ENCODE data around the gene BBS2. TPM values are rescaled to one million over a fixed set of nuclear protein-coding genes. Genes with fewer than 3 reads are reported as not detected.

Gene BBS2
- total RNA-seq, 2 experiments from 2014 or later = 16.1 to 17.6 TPM

- Mint-ChIP-seq H3K9me3 (no peaks in the 10 kb centered on the region), H3K36me3 (ENCODE audit: low read depth) (no peaks in the 10 kb centered on the region), H3K27me3 (peaks cover 3% of the 10 kb centered on the region), H3K4me3 (no peak overlapping the region), H3K4me1 (ENCODE audit: low read depth) (no peaks in the 10 kb centered on the region), H3K27ac (no peak overlapping the region)
- intact Hi-C loops (cut with micrococcal nuclease) = no loop called here
- no peak for DNase-seq
- ATAC-seq = no peak
- POLR2A ChIA-PET = no interaction called here
- TF ChIP-seq, protein P1, sequence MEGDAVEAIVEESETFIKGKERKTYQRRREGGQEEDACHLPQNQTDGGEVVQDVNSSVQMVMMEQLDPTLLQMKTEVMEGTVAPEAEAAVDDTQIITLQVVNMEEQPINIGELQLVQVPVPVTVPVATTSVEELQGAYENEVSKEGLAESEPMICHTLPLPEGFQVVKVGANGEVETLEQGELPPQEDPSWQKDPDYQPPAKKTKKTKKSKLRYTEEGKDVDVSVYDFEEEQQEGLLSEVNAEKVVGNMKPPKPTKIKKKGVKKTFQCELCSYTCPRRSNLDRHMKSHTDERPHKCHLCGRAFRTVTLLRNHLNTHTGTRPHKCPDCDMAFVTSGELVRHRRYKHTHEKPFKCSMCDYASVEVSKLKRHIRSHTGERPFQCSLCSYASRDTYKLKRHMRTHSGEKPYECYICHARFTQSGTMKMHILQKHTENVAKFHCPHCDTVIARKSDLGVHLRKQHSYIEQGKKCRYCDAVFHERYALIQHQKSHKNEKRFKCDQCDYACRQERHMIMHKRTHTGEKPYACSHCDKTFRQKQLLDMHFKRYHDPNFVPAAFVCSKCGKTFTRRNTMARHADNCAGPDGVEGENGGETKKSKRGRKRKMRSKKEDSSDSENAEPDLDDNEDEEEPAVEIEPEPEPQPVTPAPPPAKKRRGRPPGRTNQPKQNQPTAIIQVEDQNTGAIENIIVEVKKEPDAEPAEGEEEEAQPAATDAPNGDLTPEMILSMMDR (IDR thresholded peaks at IDR 0.05) = no peak
- CTCF ChIA-PET = interaction anchor here (1.2 to 1.7 kb wide), 3 partner anchors 9 to 40 kb away, joined by 4 read pairs; no protein-coding TSS in a partner anchor
These were observed 11.0 kb upstream of the BBS2 start for GRCh38 chr16:56530872-56531271.

DNA sequence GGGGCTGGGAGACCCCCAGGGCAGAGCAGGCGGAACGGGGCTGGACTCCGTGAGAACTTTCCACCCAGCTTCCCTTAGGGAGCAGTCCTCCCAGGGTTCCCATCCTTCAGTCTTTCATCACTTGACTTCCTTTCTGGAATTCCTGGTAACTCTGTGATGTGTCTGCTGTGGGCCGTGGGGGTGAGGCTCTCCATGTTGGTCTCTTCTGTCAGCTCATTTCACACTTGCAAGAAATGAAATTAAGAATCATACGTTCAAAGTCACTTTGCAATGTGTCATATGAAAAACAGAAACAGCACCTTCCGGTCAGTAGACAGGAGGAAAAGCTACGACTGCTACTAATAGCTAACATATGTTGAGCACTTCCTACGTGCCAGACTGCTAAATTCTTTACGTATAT lies 5.4 kb upstream of the BBS2 start:
- ChIA-PET POLR2A (no interaction called here), CTCF (interaction anchor here (0.8 kb wide), 1 partner anchor 11 kb away, joined by 3 read pairs; no protein-coding TSS in a partner anchor)
- Mint-ChIP-seq H3K9me3 (no peaks in the 10 kb centered on the region), H3K27me3 (no peaks in the 10 kb centered on the region), H3K4me1 (ENCODE audit: low read depth) (peaks cover 5% of the 10 kb centered on the region), H3K27ac (no peak overlapping the region), H3K36me3 (ENCODE audit: low read depth) (no peaks in the 10 kb centered on the region), H3K4me3 (no peak overlapping the region)
- no peak for DNase-seq
- TF ChIP-seq, protein P1 (IDR thresholded peaks at IDR 0.05) = no peak
- ATAC-seq = no peak
- intact Hi-C loops (cut with micrococcal nuclease) = no loop called here

- peak overlapping the region; percentile 49 for H3K27ac Mint-ChIP-seq
- POLR2A ChIA-PET = interaction anchor here (0.9 to 1.3 kb wide), 3 partner anchors 14 to 60 kb away, joined by 3 read pairs; no protein-coding TSS in a partner anchor
These were observed 390 bp upstream of the BBS2 start for GRCh38 chr16:56520251-56520577.

DNA sequence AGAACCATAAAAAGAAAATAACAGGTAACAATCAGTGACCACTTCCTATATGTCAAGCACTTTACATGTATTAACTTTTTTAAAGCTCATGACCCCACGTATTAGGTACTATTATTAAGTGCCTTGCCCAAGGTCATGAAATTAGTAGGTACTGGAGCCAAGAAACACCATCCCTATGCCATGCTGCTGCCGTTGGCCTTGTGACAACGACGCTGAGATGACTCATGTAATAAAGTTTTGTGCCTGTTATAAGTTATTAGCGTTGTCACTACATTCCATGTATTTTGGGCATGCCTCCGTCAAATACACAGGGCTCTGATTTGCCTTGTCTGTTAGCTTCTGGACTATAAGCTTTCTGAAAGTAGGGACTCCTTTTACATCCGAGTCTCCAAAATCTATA lies 1.4 kb downstream of the BBS2 start:
- ATAC-seq (no peak), DNase-seq (no peak)
- TF ChIP-seq, protein P1 (IDR thresholded peaks at IDR 0.05) = no peak
- Mint-ChIP-seq H3K27ac (no peak overlapping the region), H3K4me1 (ENCODE audit: low read depth) (peaks cover 45% of the 10 kb centered on the region), H3K27me3 (no peaks in the 10 kb centered on the region), H3K4me3 (peak overlapping the region; percentile 78), H3K36me3 (ENCODE audit: low read depth) (no peaks in the 10 kb centered on the region), H3K9me3 (no peaks in the 10 kb centered on the region)
- ChIA-PET CTCF (interaction anchor here (1.0 to 2.2 kb wide), 4 partner anchors 58 to 184 kb away, joined by 3 to 11 read pairs (median 7); no protein-coding TSS in a partner anchor), POLR2A (interaction anchor here (0.7 kb wide), 1 partner anchor 11 kb away, joined by 4 read pairs; no protein-coding TSS in a partner anchor)
- intact Hi-C loops (cut with micrococcal nuclease) = no loop called here

More at GRCh38 chr16:56520251-56520577, 390 bp upstream of the BBS2 start:
- Mint-ChIP-seq H3K4me1 (ENCODE audit: low read depth) (peaks cover 30% of the 10 kb centered on the region), H3K4me3 (peak overlapping the region; percentile 78), H3K9me3 (no peaks in the 10 kb centered on the region), H3K27me3 (no peaks in the 10 kb centered on the region), H3K36me3 (ENCODE audit: low read depth) (no peaks in the 10 kb centered on the region)
- peak; percentile 6 for ATAC-seq
- intact Hi-C loops (cut with micrococcal nuclease) = no loop called here
- CTCF ChIA-PET = interaction anchor here (3.1 kb wide), 1 partner anchor 182 kb away, joined by 9 read pairs; no protein-coding TSS in a partner anchor
- TF ChIP-seq, protein P1 (IDR thresholded peaks at IDR 0.05) = no peak
- no peak for DNase-seq

- Mint-ChIP-seq H3K27ac (no peak overlapping the region), H3K27me3 (no peaks in the 10 kb centered on the region), H3K4me1 (ENCODE audit: low read depth) (peaks cover 48% of the 10 kb centered on the region), H3K4me3 (no peak overlapping the region), H3K9me3 (no peaks in the 10 kb centered on the region), H3K36me3 (ENCODE audit: low read depth) (no peaks in the 10 kb centered on the region)
- TF ChIP-seq, protein P1 (IDR thresholded peaks at IDR 0.05) = no peak
- no peak for DNase-seq
- CTCF ChIA-PET = interaction anchor here (1.0 to 2.2 kb wide), 4 partner anchors 31 to 185 kb away, joined by 4 to 11 read pairs (median 7); no protein-coding TSS in a partner anchor
- no peak for ATAC-seq
- intact Hi-C loops (cut with micrococcal nuclease) = no loop called here
- POLR2A ChIA-PET = no interaction called here
These were observed 2.6 kb downstream of the BBS2 start for GRCh38 chr16:56517206-56517605.
